CD4-positive, alpha-beta T cell treated with Interleukin-15 for 4 hours (primary cell): ENCODE measurements around the gene WWOX.
"Not testable (repeated sequence)": the region's sequence is repeated elsewhere in the genome, so short reads cannot be mapped to it uniquely, and the experiment has no call there.

ENCODE experiments used
- DNase-seq: peaks from one replicate; pipeline ENCODE4 v3.0.0-alpha.2; 2020; ENCODE audit warnings: low spot score

The WWOX gene

GRCh38 chr16:78686601-78687000, 587.1 kb downstream of the WWOX start:
- no peak for DNase-seq

GRCh38 chr16:78689028-78689427, 589.6 kb downstream of the WWOX start:
- no peak for DNase-seq

GRCh38 chr16:78689536-78689935, 590.1 kb downstream of the WWOX start:
- DNase-seq, result no peak

GRCh38 chr16:78690510-78690909, 591.1 kb downstream of the WWOX start:
- no peak for DNase-seq

GRCh38 chr16:78691746-78692145, 592.3 kb downstream of the WWOX start:
- DNase-seq, result not testable (repeated sequence)

- no peak for DNase-seq
These were observed 594.0 kb downstream of the WWOX start for GRCh38 chr16:78693496-78693895.

- no peak for DNase-seq
These were observed 595.0 kb downstream of the WWOX start for GRCh38 chr16:78694414-78694813.

GRCh38 chr16:78695391-78695790, 595.9 kb downstream of the WWOX start:
- DNase-seq, result no peak

- no peak for DNase-seq
These were observed 597.3 kb downstream of the WWOX start for GRCh38 chr16:78696797-78697196.

- no peak for DNase-seq
These were observed 598.0 kb downstream of the WWOX start for GRCh38 chr16:78697426-78697825.

- DNase-seq, result no peak
These were observed 604.5 kb downstream of the WWOX start for GRCh38 chr16:78703936-78704335.

- no peak for DNase-seq
These were observed 605.0 kb downstream of the WWOX start for GRCh38 chr16:78704416-78704815.

- DNase-seq, result peak; percentile 64
These were observed 606.2 kb downstream of the WWOX start for GRCh38 chr16:78705694-78706093.

GRCh38 chr16:78706637-78707036, 607.2 kb downstream of the WWOX start:
- DNase-seq, result no peak

- DNase-seq, result no peak
These were observed 609.9 kb downstream of the WWOX start for GRCh38 chr16:78709137-78709884.

- DNase-seq, result no peak
These were observed 615.7 kb downstream of the WWOX start for GRCh38 chr16:78715106-78715505.

- DNase-seq, result no peak
These were observed 616.2 kb downstream of the WWOX start for GRCh38 chr16:78715673-78716072.

GRCh38 chr16:78718141-78718540, 618.7 kb downstream of the WWOX start:
- no peak for DNase-seq

GRCh38 chr16:78720416-78720815, 621.0 kb downstream of the WWOX start:
- DNase-seq, result no peak

- no peak for DNase-seq
These were observed 628.1 kb downstream of the WWOX start for GRCh38 chr16:78727536-78727935.

GRCh38 chr16:78729687-78730086, 630.2 kb downstream of the WWOX start:
- DNase-seq, result no peak

- no peak for DNase-seq
These were observed 632.3 kb downstream of the WWOX start for GRCh38 chr16:78731785-78732184.

- no peak for DNase-seq
These were observed 633.2 kb downstream of the WWOX start for GRCh38 chr16:78732696-78733095.

- no peak for DNase-seq
These were observed 635.9 kb downstream of the WWOX start for GRCh38 chr16:78735337-78735736.
